Renal cortical epithelial cell (primary cell): ENCODE results near the gene PTPDC1. TPM values are rescaled to one million over a fixed set of nuclear protein-coding genes. Genes with fewer than 3 reads are reported as not detected.
"Not testable (repeated sequence)": the region's sequence is repeated elsewhere in the genome, so short reads cannot be mapped to it uniquely, and the experiment has no call there.

ENCODE experiments used
- DNase-seq: peaks from one replicate; pipeline ENCODE4 v3.0.0-alpha.2; 2011; ENCODE audit warnings: low read depth
- total RNA-seq: library from RNA; depleted of rRNA; stranded (reverse); fragments of >200 nt; gene quantifications from 2 replicates; pipeline ENCODE4 v1.2.3, GENCODE V29; 2014

PTPDC1 gene
- total RNA-seq, 1 donor from 2014 or later: 12.5 TPM

DNA sequence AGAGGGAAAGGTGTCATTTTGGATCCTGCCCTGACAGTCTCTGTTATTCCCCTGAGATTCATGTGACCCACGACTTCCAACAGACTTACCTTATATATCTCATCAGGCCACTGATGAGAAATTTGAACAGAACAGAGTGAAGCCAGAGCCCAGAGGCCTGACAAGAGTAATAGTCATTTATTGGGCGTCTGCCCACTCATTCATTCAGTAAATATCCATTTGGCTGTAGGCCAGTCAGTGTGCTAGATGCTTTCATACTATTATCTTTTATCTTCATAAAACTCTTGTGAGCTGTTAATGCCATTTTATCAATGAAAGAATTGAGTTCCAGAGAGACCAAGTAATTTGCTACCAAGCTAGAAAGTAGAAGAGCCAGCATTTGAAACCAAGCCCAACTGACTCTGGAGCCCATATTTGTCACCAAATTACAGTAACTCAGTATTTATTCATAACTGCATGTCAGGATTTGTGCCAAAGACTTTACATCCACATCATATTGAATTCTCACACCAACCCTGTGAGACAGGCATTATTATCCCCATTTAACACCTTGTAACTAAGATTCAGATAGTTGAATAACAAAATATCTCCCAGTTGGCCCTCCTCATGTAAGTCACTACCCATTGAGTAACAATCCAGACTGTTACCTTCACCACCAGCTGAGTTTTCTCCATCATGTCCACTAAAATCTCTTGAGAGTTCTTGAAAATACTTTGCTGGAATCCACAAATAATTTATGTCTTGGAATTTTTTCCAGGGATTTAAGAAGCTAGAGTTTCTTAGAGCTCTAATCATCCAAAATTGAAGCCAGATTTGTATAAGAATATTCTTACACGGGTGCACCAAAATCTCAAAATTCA, 2.5 kb downstream of the PTPDC1 start:
- DNase-seq: no peak

DNA sequence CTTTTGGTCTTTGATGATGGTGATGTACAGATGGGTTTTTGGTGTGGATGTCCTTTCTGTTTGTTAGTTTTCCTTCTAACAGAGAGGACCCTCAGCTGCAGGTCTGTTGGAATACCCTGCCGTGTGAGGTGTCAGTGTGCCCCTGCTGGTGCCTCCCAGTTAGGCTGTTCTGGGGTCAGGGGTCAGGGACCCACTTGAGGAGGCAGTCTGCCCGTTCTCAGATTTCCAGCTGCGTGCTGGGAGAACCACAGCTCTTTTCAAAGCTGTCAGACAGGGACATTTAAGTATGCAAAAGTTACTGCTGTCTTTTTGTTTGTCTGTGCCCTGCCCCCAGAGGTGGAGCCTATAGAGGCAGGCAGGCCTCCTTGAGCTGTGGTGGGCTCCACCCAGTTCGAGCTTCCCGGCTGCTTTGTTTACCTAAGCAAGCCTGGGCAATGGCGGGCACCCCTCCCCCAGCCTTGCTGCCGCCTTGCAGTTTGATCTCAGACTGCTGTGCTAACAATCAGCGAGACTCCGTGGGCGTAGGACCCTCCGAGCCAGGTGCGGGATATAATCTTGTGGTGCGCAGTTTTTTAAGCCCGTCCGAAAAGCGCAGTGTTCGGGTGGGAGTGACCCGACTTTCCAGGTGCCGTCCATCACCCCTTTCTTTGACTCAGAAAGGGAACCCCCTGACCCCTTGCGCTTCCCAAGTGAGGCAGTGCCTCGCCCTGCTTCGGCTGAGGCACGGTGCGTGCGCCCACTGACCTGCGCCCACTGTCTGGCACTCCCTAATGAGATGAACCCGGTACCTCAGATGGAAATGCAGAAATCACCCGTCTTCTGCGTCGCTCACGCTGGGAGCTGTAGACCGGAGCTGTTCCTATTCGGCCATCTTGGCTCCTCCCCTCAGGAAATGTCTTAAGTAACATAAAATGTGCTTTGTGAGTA, 10.2 kb downstream of the PTPDC1 start:
- not testable (repeated sequence) for DNase-seq

DNA sequence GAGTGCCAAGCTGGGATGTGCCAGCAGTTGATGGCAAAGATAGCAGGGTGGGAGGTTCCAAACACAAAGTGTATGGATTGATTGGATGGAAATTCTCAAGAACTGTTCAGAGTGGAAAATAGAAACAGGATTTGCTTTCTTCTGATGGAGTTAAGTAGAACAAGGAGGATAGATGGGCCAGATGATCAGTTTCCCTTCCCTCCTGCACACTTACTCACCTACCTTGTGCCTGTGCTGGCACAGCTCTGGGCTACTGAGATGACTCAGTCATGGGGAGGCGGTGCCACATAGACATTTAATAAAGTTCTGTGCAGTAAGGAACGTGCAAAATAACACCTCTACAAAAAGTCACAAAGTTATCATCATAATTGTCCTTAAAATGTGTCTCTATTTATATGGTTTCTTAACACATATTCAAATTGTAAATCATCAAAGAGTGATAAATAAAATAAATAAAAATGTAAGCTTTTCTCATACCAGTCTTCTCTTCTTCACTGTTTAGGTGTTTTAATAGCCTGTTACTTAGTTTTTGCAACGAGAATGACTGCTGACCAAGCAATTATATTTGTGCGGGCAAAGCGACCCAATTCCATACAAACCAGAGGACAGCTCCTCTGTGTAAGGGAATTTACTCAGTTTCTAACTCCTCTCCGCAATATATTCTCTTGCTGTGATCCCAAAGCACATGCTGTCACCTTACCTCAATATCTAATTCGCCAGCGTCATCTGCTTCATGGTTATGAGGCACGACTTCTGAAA, 12.7 kb downstream of the PTPDC1 start:
- DNase-seq: peak; percentile 32

DNA sequence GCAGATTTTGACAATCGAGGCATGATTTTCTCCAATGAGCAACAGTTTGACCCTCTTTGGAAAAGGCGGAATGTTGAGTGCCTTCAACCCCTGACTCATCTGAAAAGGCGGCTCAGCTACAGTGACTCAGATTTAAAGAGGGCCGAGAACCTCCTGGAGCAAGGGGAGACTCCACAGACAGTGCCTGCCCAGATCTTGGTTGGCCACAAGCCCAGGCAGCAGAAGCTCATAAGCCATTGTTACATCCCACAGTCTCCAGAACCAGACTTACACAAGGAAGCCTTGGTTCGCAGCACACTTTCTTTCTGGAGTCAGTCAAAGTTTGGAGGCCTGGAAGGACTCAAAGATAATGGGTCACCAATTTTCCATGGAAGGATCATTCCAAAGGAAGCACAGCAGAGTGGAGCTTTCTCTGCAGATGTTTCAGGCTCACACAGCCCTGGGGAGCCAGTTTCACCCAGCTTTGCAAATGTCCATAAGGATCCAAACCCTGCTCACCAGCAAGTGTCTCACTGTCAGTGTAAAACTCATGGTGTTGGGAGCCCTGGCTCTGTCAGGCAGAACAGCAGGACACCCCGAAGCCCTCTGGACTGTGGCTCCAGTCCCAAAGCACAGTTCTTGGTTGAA, 13.6 kb downstream of the PTPDC1 start:
- DNase-seq: peak; percentile 77

DNA sequence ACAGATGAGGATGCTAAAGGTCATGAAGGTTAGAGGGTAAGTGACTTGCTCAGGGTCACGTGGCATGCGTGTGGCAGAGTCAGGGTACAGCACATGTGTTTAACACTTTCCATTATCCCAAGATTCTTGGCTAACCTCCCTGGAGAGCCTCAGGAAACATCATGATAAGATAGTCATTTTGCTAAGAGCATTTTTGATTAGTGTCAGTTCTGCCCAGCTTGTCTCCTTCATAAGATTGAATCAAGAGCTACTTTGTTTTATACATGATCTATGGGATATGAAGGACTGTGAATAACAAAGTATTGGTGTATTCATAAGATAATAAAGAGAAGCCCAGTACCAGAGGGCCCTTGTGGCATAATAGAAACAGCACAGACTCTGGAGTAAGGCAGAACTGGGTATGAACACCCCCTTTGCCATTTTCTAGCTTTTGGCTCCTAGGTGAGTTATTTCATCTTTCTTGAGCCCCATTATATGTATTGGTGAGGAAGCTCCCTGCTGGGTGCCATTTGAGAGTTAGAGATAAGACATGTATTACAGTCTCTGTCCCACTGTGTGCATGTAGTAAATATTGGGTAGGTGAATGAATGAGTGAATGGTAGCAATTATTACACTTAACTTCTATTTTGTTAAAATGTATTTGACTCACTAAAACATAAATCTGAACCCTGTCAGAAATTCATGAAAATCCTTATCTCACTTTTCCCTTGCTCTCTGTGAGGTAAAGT, 16.1 kb downstream of the PTPDC1 start:
- DNase-seq: no peak

DNA sequence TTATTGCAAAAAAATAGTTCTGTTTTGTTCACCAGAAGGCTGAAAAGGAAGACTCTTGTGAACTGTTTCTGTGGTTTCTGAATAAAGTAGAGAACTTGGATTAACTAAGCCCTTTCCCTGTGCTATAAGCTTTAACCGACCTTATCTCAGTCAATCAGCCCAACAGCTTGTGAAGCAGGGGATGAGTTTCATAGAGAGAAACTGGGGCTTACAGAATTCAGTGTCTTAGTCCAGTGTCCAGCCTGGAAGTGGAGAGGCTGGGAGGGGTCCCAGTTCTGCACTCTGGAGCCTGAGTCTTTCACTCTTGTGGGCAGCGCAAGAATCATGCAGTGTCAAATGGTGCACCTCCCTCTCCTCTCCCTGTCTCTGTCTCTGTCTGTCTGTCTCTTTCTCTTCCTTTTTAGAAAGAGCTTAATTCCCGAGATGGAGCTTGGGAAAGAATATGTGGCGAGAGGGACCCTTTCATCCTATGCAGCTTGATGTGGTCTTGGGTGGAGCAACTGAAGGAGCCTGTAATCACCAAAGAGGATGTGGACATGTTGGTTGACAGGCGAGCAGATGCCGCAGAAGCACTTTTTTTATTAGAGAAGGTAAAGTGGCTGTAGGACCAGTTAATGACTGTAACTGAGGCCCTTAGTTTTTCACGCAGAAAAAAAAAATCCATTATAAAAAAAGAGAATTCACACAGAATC, 17.0 kb downstream of the PTPDC1 start:
- no peak for DNase-seq

DNA sequence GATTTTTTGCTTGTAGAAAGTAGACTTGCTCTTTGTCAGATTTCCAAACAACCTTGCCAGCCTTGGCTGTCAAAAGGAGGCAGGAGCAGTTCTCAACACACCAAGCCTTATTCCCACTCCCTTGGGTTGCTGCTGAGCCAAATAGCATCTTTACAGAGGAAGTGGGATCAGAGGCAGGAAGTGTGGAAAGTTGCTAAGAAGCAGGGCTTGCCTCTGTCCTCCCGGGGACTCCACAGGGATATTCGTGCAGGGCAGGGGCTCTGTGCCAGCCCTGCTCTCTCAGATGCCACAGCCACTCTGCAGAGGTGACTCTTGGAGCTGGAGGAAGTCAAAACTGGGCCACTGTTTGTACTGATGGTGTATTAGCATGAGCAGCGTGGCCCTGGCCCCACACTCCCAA, 24.3 kb downstream of the PTPDC1 start:
- no peak for DNase-seq

DNA sequence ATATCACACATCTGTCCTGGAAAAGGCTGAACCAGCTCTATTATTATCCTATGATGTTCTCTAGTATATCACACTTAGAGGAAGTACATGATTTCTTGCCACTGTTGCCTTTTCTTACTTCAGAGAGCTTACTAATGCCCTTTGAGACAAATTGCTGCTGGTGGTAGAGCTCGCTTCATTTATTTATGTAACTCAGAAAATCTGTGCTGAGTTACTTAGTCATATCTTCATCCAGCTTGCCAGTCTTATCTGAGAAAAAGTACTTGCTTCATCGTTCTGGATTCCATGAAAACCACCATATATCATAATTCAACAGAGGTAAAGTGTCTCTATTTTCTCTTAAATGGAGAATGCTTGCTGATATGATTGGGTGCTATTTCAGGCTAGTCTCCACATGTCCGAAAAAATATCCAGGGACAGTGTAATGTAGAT, 26.6 kb downstream of the PTPDC1 start:
- DNase-seq: no peak

DNA sequence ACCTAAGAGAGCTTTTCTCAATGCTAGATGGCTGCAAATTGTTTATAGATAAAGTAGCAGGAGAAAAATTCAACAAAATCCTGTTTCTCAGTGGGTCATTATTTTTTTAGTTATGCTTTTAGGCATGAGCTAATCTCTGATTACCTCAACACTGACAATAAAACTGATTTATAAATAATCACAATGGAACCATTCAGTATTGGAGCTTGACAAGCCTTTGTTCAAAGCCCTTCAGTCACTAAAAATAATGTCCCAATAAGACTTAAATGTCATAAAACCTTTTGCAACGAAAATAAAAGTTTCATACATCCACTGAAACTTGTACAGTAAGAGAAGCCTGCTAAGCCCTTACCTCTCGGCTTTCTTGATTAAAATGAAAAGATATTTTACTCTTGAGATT, 27.2 kb downstream of the PTPDC1 start:
- DNase-seq: no peak

DNA sequence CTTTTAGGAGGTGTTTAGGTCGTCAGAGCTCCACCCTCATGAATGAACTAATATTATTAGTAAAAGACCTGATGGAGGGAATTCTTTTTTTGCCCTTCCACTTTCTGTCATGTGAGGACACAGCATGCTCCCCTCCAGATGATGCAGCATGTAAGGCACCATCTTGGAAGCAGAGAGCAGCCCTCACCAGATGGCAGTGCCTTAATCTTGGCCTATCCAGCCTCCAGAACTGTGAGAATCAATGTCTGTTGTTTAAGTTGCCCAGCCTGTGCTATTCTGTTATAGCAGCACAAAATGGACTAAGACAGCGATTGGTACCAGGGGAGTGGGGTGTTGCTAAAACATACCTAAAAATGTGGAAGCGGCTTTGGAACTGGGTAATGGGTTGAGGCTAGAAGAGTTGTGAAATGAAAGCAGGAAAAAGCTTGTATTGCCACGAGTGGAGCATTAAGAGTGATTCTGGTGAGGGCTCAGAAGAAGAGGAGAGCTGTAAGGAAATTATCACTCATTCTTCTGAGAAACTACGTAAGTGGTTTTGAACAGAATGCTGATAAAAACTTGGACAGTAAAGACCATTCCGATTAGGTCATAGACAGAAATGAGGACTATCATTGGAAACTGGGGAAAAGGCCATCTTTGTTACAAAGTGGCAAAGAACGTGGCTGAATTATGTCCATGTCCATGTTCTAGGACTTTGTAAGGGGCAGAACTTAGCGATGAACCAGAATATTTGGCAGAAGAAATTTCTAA, 28.6 kb downstream of the PTPDC1 start:
- no peak for DNase-seq

DNA sequence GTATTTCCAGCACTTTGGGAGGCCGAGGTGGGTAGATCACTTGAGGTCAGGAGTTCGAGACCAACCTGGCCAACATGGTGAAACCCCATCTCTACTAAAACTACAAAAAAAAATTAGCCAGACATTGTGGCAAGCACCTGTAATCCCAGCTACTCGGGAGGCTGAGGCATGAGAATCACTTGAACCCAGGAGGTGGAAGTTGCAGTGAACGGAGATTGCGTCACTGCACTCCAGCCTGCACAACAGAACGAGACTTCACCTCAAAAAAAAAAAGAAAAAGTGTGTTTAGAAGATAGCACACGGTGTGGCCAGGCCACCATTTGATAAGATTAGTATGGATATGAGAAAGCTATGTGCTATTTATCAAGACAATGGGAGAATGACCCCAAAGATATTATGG, 35.8 kb downstream of the PTPDC1 start:
- not testable (repeated sequence) for DNase-seq

DNA sequence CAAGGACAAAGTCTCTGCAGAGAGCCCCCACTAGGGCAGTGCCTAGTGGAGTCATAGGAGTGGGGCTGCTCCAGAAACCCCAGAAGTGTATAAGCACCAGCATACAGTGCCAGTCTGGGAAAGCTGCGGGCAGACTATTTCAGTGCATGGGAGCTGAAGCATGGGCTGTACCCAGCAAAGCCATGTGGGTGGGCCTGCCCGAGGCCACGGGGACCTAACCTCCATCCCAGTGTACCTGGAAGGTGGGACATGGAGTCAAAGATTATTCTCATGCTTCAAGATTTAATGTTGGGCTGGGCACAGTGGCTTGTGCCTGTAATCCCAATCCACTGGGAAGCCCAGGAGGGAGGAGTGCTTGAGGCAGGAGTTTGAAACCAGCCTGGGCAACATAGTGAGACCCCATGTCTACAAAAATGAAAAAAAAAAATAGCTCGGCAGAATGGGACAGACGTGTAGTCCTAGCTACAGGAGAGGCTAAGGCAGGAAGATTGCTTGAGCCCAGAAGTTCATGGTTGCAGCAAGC, 36.7 kb downstream of the PTPDC1 start:
- DNase-seq: no peak

DNA sequence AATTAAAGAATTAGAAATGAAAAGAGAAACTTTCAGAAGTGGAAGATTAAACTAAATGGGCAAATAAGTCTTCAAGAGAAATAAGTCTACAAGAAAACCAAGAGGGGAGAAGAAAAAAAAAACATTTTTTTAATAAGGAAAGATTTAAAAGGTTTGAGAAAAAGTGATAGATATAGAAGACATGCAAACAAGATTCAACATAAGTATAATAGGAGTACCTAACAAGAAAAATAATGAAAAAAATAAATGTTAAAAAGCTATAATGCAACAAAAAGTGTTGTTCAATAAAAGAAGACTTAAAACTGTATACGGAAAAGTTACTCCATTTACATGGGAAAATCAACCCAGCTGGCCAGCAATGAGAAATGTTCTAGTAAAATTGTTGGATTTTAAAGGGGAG, 42.6 kb downstream of the PTPDC1 start:
- no peak for DNase-seq

DNA sequence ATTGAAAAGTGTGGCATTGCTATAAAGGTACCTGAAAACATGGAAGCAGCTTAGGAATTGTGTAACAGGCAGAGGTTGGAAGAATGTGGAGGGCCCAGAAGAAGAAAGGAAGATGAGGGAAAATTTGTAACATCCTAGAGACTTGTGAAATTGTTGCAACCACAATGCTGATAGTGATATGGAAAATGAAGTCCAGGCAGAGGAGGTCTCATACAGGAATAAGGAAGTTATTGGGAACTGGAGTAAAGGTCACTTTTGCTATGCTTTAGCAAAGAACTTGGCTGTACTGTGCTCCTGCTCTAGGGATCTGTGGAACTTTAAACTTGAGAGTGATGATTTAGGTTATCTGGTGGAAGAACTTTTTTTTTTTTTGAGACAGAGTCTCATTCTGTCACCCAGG, 43.5 kb downstream of the PTPDC1 start:
- DNase-seq: no peak

DNA sequence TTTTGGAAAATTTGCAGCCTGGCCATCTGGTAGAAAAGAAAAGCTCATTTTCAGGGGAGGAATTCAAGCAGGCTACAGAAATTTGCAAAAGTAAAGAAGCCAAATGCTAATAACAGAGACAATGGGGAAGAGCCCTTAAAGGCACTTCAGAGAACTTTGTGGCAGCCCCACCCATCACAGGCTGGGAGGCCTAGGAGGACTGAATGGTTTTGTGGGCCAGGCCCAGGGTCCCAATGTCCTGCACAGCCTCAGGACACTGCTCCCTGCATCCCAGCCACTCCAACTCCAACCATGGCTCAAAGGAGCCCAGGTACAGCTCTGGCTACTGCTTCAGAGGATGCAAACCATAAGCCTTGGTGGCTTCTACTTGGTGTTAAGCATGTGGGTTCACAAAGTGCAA, 44.3 kb downstream of the PTPDC1 start:
- DNase-seq: no peak

DNA sequence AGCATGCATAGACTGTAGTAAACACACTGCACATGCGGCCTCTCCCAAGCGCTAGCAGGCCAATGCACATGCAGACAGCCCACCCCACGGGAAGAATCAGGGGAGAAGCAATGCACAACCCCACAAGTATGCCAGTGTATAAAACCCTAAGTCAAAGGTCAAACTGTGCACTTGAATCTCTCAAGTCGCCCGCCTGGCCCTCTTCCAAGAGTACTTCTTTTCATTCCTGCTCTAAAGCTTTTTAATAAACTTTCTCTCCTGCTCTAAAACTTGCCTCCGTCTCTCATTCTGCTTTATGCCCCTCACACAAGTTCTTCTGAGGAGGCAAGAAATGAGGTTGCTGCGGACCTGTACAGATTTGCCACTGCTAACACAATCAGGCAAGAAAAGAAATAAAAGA, 50.4 kb downstream of the PTPDC1 start:
- no peak for DNase-seq

DNA sequence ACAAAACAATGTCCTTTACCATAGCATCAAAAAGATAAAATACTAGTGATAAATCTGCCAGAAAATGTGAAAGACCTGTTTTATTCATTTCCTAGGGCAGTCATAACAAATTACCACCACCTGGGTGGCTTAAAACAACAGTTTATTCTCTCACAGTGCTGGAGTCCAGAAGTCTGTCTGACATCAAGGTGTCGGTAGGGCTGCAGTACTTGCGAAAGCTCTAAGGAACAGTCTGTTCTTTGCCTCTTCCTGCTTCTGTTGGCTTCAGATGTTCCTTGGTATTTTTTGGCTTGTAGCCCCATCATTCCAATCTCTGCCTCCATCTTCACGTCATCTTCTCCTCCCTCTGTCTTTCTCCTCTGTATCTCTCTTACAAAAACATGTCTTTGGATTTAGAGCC, 51.0 kb downstream of the PTPDC1 start:
- DNase-seq: peak; percentile 80

DNA sequence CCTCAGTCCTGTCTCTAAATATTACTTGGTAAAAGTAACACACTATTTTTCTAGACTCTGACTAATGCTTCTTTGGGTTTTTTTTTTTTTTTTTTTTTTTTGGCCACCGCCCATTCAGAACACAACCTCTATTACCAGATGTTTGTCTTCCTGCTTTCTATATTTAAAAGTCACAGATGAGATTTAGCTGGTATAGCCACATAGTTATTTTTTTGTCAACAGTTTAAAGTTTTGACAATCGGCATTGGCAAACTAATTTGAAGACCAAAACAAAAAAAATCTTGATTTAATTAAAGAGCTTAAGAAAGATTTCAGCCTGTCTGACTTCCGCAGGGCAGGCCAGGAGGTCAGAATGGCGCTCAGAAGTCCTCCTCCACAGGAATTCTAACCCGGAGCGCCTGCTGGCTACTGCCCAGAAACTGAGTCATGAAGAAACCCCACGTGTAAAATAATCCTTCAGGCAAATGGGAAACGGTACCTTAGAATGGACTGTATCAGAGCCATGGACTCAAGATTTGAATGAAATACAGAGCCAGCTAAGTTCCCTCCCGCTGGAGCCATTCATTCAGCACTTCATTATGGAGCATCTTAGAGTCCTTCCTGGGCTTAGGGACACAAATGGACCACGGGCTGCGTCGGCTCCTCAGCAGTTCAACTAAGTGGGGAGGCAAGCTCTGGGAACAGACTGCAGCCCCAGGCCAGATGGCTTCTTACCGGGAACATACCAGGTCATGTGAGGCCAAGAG, 55.6 kb downstream of the PTPDC1 start:
- peak; percentile 95 for DNase-seq

DNA sequence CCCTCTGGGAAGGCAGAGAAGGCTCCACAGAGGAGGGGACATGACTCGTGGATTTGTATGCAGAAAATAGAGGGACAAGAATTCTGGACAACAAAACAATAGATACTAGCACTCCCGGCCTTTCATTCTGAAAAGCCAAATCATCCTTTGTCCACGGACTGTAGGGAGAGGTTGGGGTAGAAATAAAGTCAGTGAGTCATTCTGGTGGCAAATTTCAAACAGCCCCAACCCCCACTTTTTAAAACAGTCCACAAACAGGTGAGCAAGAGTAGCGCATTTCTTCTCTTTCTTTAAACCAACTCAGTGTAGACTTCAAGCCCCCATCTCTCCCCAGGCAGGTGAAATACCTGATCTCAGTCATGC, 56.1 kb downstream of the PTPDC1 start:
- DNase-seq: peak; percentile 49
